Trophoblast cell (in vitro differentiated cells and primary cell): ENCODE measurements around the gene BTG4. TPM values are rescaled to one million over a fixed set of nuclear protein-coding genes. Genes with fewer than 3 reads are reported as not detected.

Source experiments
- DNase-seq, 2 donors: peaks; one replicate each; pipeline ENCODE4 v3.0.0-alpha.2; 2016
- H2AFZ ChIP-seq: 2 replicates; pipeline ENCODE4 v1.6.1; 2013; ENCODE audit warnings: low read length, moderate library complexity, mild to moderate bottlenecking; ENCODE audit not compliant: insufficient read depth, poor library complexity
- H2AK5ac ChIP-seq: 2 replicates; pipeline ENCODE4 v1.6.1; 2013; ENCODE audit warnings: mild to moderate bottlenecking, low read length
- H2BK120ac ChIP-seq: 2 replicates; pipeline ENCODE4 v1.6.1; 2013; ENCODE audit warnings: low read length, mild to moderate bottlenecking, moderate library complexity; ENCODE audit not compliant: insufficient read depth, poor library complexity
- H2BK12ac ChIP-seq: 2 replicates; pipeline ENCODE4 v1.6.1; 2013; ENCODE audit warnings: mild to moderate bottlenecking, low read length, moderate library complexity
- H2BK5ac ChIP-seq: 2 replicates; pipeline ENCODE4 v1.6.1; 2013; ENCODE audit warnings: low read length, low read depth, moderate library complexity, mild to moderate bottlenecking; ENCODE audit not compliant: poor library complexity
- H3K14ac ChIP-seq: 2 replicates; pipeline ENCODE4 v1.6.1; 2013; ENCODE audit warnings: mild to moderate bottlenecking, low read length
- H3K18ac ChIP-seq: 2 replicates; pipeline ENCODE4 v1.6.1; 2013; ENCODE audit warnings: mild to moderate bottlenecking, low read length
- H3K23ac ChIP-seq: 2 replicates; pipeline ENCODE4 v1.6.1; 2013; ENCODE audit warnings: low read length
- H3K27ac ChIP-seq: 2 replicates; pipeline ENCODE4 v1.5.1; 2013; ENCODE audit warnings: low read depth, mild to moderate bottlenecking, inconsistent platforms, low read length, moderate library complexity
- H3K27me3 ChIP-seq: 2 replicates; pipeline ENCODE4 v1.6.1; 2013; ENCODE audit warnings: inconsistent platforms, mild to moderate bottlenecking, low read length, moderate library complexity; ENCODE audit not compliant: insufficient read depth
- H3K36me3 ChIP-seq, 2 experiments: 1 replicate in 1 of 2; 2 replicates in 1 of 2; pipeline ENCODE4 v1.6.1; 2013; ENCODE audit warnings: low read length in 2 of 2, mild to moderate bottlenecking in 2 of 2, moderate library complexity in 1 of 2; ENCODE audit not compliant: insufficient read depth in 2 of 2, control insufficient read depth in 1 of 2
- H3K4ac ChIP-seq: 2 replicates; pipeline ENCODE4 v1.6.1; 2013; ENCODE audit warnings: low read depth, mild to moderate bottlenecking, low read length, moderate library complexity
- H3K4me1 ChIP-seq, 2 experiments: 1 replicate in 1 of 2; 2 replicates in 1 of 2; pipeline ENCODE4 v1.6.1; 2013; ENCODE audit warnings: low read length in 2 of 2, mild to moderate bottlenecking in 2 of 2, moderate library complexity in 1 of 2; ENCODE audit not compliant: insufficient read depth in 2 of 2, control insufficient read depth in 1 of 2
- H3K4me2 ChIP-seq: 2 replicates; pipeline ENCODE4 v1.6.1; 2013; ENCODE audit warnings: inconsistent platforms, mild to moderate bottlenecking, low read length, moderate library complexity
- H3K4me3 ChIP-seq: 2 replicates; pipeline ENCODE4 v1.5.1; 2013; ENCODE audit warnings: mild to moderate bottlenecking, low read depth, low read length, inconsistent platforms
- H3K79me1 ChIP-seq: one replicate; pipeline ENCODE4 v1.6.1; 2013; ENCODE audit warnings: low read length
- H3K79me2 ChIP-seq: 2 replicates; pipeline ENCODE4 v1.6.1; 2013; ENCODE audit warnings: low read length, mild to moderate bottlenecking; ENCODE audit not compliant: control insufficient read depth, insufficient read depth, poor library complexity
- H3K9ac ChIP-seq: 2 replicates; pipeline ENCODE4 v1.6.1; 2013; ENCODE audit warnings: mild to moderate bottlenecking, low read length
- H3K9me3 ChIP-seq: 2 replicates; pipeline ENCODE4 v1.6.1; 2013; ENCODE audit warnings: low read depth, mild to moderate bottlenecking, control low read depth, inconsistent platforms, low read length; ENCODE audit not compliant: insufficient read depth
- H4K12ac ChIP-seq: 2 replicates; pipeline ENCODE4 v1.6.1; 2013; ENCODE audit warnings: low read depth, mild to moderate bottlenecking, low read length, moderate library complexity
- H4K8ac ChIP-seq: 2 replicates; pipeline ENCODE4 v1.6.1; 2013; ENCODE audit warnings: low read depth, mild to moderate bottlenecking, low read length, moderate library complexity
- H4K91ac ChIP-seq: one replicate; pipeline ENCODE4 v1.6.1; 2013; ENCODE audit warnings: low read depth, mild to moderate bottlenecking, low read length, moderate library complexity
- WGBS: extraction: QIAGEN DNeasy Blood & Tissue Kit; methylation state at CpG from one replicate; pipeline ENCODE4 v1.1.7; 2013; ENCODE audit warnings: missing lambda C conversion rate; ENCODE audit not compliant: insufficient read length, insufficient coverage; ENCODE audit errors: extremely low coverage; 5-methylcytosine and 5-hydroxymethylcytosine counted together
- polyA plus RNA-seq: library from polyadenylated mRNA; stranded (reverse); fragments of 200-250 nt; gene quantifications from 2 replicates; pipeline ENCODE4 v1.2.3, GENCODE V29; 2013

BTG4 gene
- 0.14 and 0.16 TPM in 2 replicates for polyA plus RNA-seq

GRCh38 chr11:111512296-111513239 is at the start of gene BTG4:
TSS of gene BTG4 (minus strand) at chr11:111512386. CDS start at chr11:111498776, 13,610 bp downstream.
- peak within 1 kb of the TSS; percentile 97 for H4K8ac ChIP-seq
- no peaks in the 10 kb centered on the region for H3K36me3 ChIP-seq
- peak within 1 kb of the TSS; percentile 18 for H3K9ac ChIP-seq
- peaks cover 14% of the 10 kb centered on the region for H3K79me1 ChIP-seq
- peak within 1 kb of the TSS; percentile 80 for H3K4ac ChIP-seq
- peak within 1 kb of the TSS; percentile 94 for H3K14ac ChIP-seq
- H4K91ac ChIP-seq: peak within 1 kb of the TSS; percentile 98
- peak; percentile 62 to 77 for DNase-seq
- peak within 1 kb of the TSS; percentile 82 for H2BK5ac ChIP-seq
- no CpG with 5 or more reads among the region's 90 CpGs for WGBS
- H2BK120ac ChIP-seq: peak within 1 kb of the TSS; percentile 94
- peak within 1 kb of the TSS; percentile 61 for H3K4me3 ChIP-seq
- peak within 1 kb of the TSS; percentile 84 for H2AK5ac ChIP-seq
- peaks cover 13 to 18% of the 10 kb centered on the region in 2 experiments for H3K4me1 ChIP-seq
- H3K79me2 ChIP-seq: peaks cover 5% of the 10 kb centered on the region
- peak within 1 kb of the TSS; percentile 86 for H3K4me2 ChIP-seq
- H3K9me3 ChIP-seq: no peaks in the 10 kb centered on the region
- H3K27ac ChIP-seq: no peak within 1 kb of the TSS
- H2AFZ ChIP-seq: peak within 1 kb of the TSS; percentile 95
- H4K12ac ChIP-seq: peak within 1 kb of the TSS; percentile 87
- peak within 1 kb of the TSS; percentile 93 for H3K18ac ChIP-seq
- H3K27me3 ChIP-seq: peaks cover 4% of the 10 kb centered on the region
- H2BK12ac ChIP-seq: peak within 1 kb of the TSS; percentile 94
- H3K23ac ChIP-seq: no peak within 1 kb of the TSS

GRCh38 chr11:111561791-111562325 is 49.7 kb upstream of the BTG4 start:
- no peak overlapping the region for H3K14ac ChIP-seq
- H3K79me2 ChIP-seq: no peaks in the 10 kb centered on the region

GRCh38 chr11:111561306-111561705 is 49.1 kb upstream of the BTG4 start:
- no peaks in the 10 kb centered on the region for H3K79me1 ChIP-seq
- no peak overlapping the region for H4K8ac ChIP-seq
- no peak for DNase-seq
- no peaks in the 10 kb centered on the region for H3K27me3 ChIP-seq
- H3K4me2 ChIP-seq: no peak overlapping the region
- H4K91ac ChIP-seq: no peak overlapping the region
- H2BK5ac ChIP-seq: no peak overlapping the region
- no peak overlapping the region for H2AK5ac ChIP-seq
- H2AFZ ChIP-seq: no peak overlapping the region
- no peak overlapping the region for H3K27ac ChIP-seq
- no peak overlapping the region for H3K14ac ChIP-seq
- WGBS: no CpG with 5 or more reads among the region's 3 CpGs
- no peak overlapping the region for H4K12ac ChIP-seq
- H3K36me3 ChIP-seq: peaks cover 13 to 38% of the 10 kb centered on the region in 2 experiments
- H3K4me1 ChIP-seq: no peaks in the 10 kb centered on the region
- no peak overlapping the region for H3K4me3 ChIP-seq
- H3K79me2 ChIP-seq: no peaks in the 10 kb centered on the region
- no peak overlapping the region for H2BK12ac ChIP-seq
- no peak overlapping the region for H2BK120ac ChIP-seq
- H3K9me3 ChIP-seq: no peaks in the 10 kb centered on the region
- no peak overlapping the region for H3K23ac ChIP-seq
- H3K9ac ChIP-seq: no peak overlapping the region
- no peak overlapping the region for H3K18ac ChIP-seq
- no peak overlapping the region for H3K4ac ChIP-seq

More at GRCh38 chr11:111561791-111562325, 49.7 kb upstream of the BTG4 start:
- no peak overlapping the region for H3K27ac ChIP-seq
- no peak overlapping the region for H4K12ac ChIP-seq
- no peak overlapping the region for H2AK5ac ChIP-seq
- peaks cover 13 to 34% of the 10 kb centered on the region in 2 experiments for H3K36me3 ChIP-seq
- H3K4me2 ChIP-seq: no peak overlapping the region
- no peaks in the 10 kb centered on the region for H3K27me3 ChIP-seq
- H3K9ac ChIP-seq: no peak overlapping the region
- no peak overlapping the region for H2BK5ac ChIP-seq
- H4K8ac ChIP-seq: no peak overlapping the region
- H2AFZ ChIP-seq: no peak overlapping the region
- H3K18ac ChIP-seq: no peak overlapping the region
- H3K4me1 ChIP-seq: no peaks in the 10 kb centered on the region
- no peak overlapping the region for H3K23ac ChIP-seq
- DNase-seq: peak; percentile 63 to 77
- no peak overlapping the region for H4K91ac ChIP-seq
- no peak overlapping the region for H3K4ac ChIP-seq
- no peak overlapping the region for H2BK120ac ChIP-seq
- WGBS: no CpG with 5 or more reads among the region's 3 CpGs
- no peak overlapping the region for H3K4me3 ChIP-seq
- H3K9me3 ChIP-seq: no peaks in the 10 kb centered on the region
- H3K79me1 ChIP-seq: no peaks in the 10 kb centered on the region
- H2BK12ac ChIP-seq: no peak overlapping the region

- H4K12ac ChIP-seq: no peak overlapping the region
- H3K4me1 ChIP-seq: no peaks in the 10 kb centered on the region
- no peak overlapping the region for H4K91ac ChIP-seq
- no peak overlapping the region for H3K9ac ChIP-seq
- no peak overlapping the region for H3K18ac ChIP-seq
- no peak overlapping the region for H3K23ac ChIP-seq
- no peak overlapping the region for H3K14ac ChIP-seq
- peaks cover 18 to 43% of the 10 kb centered on the region in 2 experiments for H3K36me3 ChIP-seq
- H4K8ac ChIP-seq: no peak overlapping the region
- no CpG with 5 or more reads among the region's 3 CpGs for WGBS
- peaks cover 2% of the 10 kb centered on the region for H3K9me3 ChIP-seq
- no peak overlapping the region for H3K4ac ChIP-seq
- H3K27ac ChIP-seq: no peak overlapping the region
- no peak overlapping the region for H2AK5ac ChIP-seq
- H3K79me2 ChIP-seq: no peaks in the 10 kb centered on the region
- H3K4me3 ChIP-seq: no peak overlapping the region
- no peaks in the 10 kb centered on the region for H3K79me1 ChIP-seq
- H3K27me3 ChIP-seq: no peaks in the 10 kb centered on the region
- H3K4me2 ChIP-seq: no peak overlapping the region
- H2BK12ac ChIP-seq: no peak overlapping the region
- H2BK5ac ChIP-seq: no peak overlapping the region
- no peak overlapping the region for H2AFZ ChIP-seq
- no peak overlapping the region for H2BK120ac ChIP-seq
- no peak for DNase-seq
Measured at GRCh38 chr11:111560800-111561199, 48.6 kb upstream of the BTG4 start.
